HEK293 (cell line): ENCODE data around the gene MSRB3.

ENCODE experiments used
- CTCF ChIA-PET: fragments of 350-600 bp; formaldehyde crosslinking; extraction: SDS; loops from one replicate; lab custom pipeline; 2021; ENCODE audit warnings: antibody characterized with exemption; lab: Yijun Ruan, JAX
- POLR2A ChIA-PET: fragments of 300-600 bp; formaldehyde crosslinking; extraction: SDS; loops from one replicate; lab custom pipeline; 2020; ENCODE audit warnings: antibody characterized with exemption, inconsistent platforms; lab: Yijun Ruan, JAX
- H3K27ac ChIP-seq: fragments of 200-500 bp; sonication (Bioruptor generic); 2 replicates; pipeline ENCODE4 v1.5.1; 2014; ENCODE audit warnings: low read depth, low read length, control low read depth, inconsistent platforms; ENCODE audit errors: extremely low read depth
- H3K36me3 ChIP-seq, 2 experiments: fragments of 200-500 bp in 1 of 2; sonication (Bioruptor generic) in 1 of 2; 1 replicate in 1 of 2; 2 replicates in 1 of 2; pipeline ENCODE4 v1.5.1; 2014 to 2017; ENCODE audit warnings: inconsistent platforms in 2 of 2, low read length in 2 of 2; ENCODE audit not compliant: control insufficient read depth in 2 of 2, insufficient read depth in 1 of 2
- H3K4me1 ChIP-seq: fragments of 200-500 bp; sonication (Bioruptor generic); 2 replicates; pipeline ENCODE4 v1.5.1; 2014; ENCODE audit warnings: mild to moderate bottlenecking, low read length, inconsistent platforms; ENCODE audit not compliant: control insufficient read depth, insufficient read depth
- H3K4me3 ChIP-seq: 2 replicates; pipeline ENCODE4 v1.5.1; 2011; ENCODE audit warnings: low read depth, mild to moderate bottlenecking, control low read depth, low read length, moderate library complexity
- H3K9me3 ChIP-seq: fragments of 200-500 bp; sonication (Bioruptor generic); 2 replicates; pipeline ENCODE4 v1.5.1; 2014; ENCODE audit warnings: low read depth, low read length, inconsistent platforms; ENCODE audit not compliant: control insufficient read depth, insufficient read depth
- ELK4 ChIP-seq: IDR thresholded peaks from 2 replicates; pipeline ENCODE4 v1.6.1; 2011; ENCODE audit warnings: mild to moderate bottlenecking, low read depth, low read length, borderline replicate concordance
- HOXD13 ChIP-seq: sonication (generic); formaldehyde crosslinking; IDR thresholded peaks from 2 replicates; pipeline ENCODE4 v1.8.0; 2022; ENCODE audit warnings: missing genetic modification reagents, borderline replicate concordance
- TCF7L2 ChIP-seq: IDR thresholded peaks from 2 replicates; pipeline ENCODE4 v1.6.1; 2011; ENCODE audit warnings: low read depth, mild to moderate bottlenecking, inconsistent platforms, low read length, moderate library complexity, borderline replicate concordance
- ZBTB20 ChIP-seq: fragments of 450-650 bp; formaldehyde crosslinking; IDR thresholded peaks from 2 replicates; pipeline ENCODE4 v1.5.1; 2016; ENCODE audit warnings: missing biosample characterization, missing genetic modification characterization
- ZFP41 ChIP-seq: fragments of 450-650 bp; formaldehyde crosslinking; IDR thresholded peaks from 2 replicates; pipeline ENCODE4 v1.5.1; 2016; ENCODE audit warnings: missing biosample characterization, missing genetic modification characterization, borderline replicate concordance
- ZNF112 ChIP-seq: fragments of 450-650 bp; formaldehyde crosslinking; IDR thresholded peaks from 2 replicates; pipeline ENCODE4 v1.5.0; 2017; ENCODE audit warnings: missing biosample characterization, missing genetic modification characterization
- ZNF132 ChIP-seq: fragments of 450-650 bp; formaldehyde crosslinking; IDR thresholded peaks from 2 replicates; pipeline ENCODE4 v1.5.1; 2017; ENCODE audit warnings: missing biosample characterization, missing genetic modification characterization, borderline replicate concordance
- ZNF148 ChIP-seq: fragments of 450-650 bp; formaldehyde crosslinking; IDR thresholded peaks from 2 replicates; pipeline ENCODE4 v1.5.0; 2017; ENCODE audit warnings: missing biosample characterization, missing genetic modification characterization, borderline replicate concordance
- ZNF169 ChIP-seq: fragments of 450-650 bp; formaldehyde crosslinking; IDR thresholded peaks from 2 replicates; pipeline ENCODE4 v1.5.1; 2016; ENCODE audit warnings: missing biosample characterization, missing genetic modification characterization
- ZNF2 ChIP-seq: fragments of 450-650 bp; formaldehyde crosslinking; IDR thresholded peaks from 2 replicates; pipeline ENCODE4 v1.5.1; 2016; ENCODE audit warnings: missing biosample characterization, missing genetic modification characterization
- ZNF324 ChIP-seq: fragments of 450-650 bp; formaldehyde crosslinking; IDR thresholded peaks from 2 replicates; pipeline ENCODE4 v1.5.1; 2016; ENCODE audit warnings: missing biosample characterization, missing genetic modification characterization
- ZNF404 ChIP-seq: fragments of 450-650 bp; formaldehyde crosslinking; IDR thresholded peaks from 2 replicates; pipeline ENCODE4 v1.5.1; 2017; ENCODE audit warnings: missing biosample characterization, missing genetic modification characterization
- ZNF416 ChIP-seq: fragments of 450-650 bp; formaldehyde crosslinking; IDR thresholded peaks from 2 replicates; pipeline ENCODE4 v1.5.1; 2016; ENCODE audit warnings: missing biosample characterization, missing genetic modification characterization
- ZNF513 ChIP-seq: fragments of 450-650 bp; IDR thresholded peaks from 2 replicates; pipeline ENCODE4 v1.5.1; 2018; ENCODE audit warnings: missing biosample characterization, missing genetic modification characterization
- ZNF514 ChIP-seq: fragments of 450-650 bp; formaldehyde crosslinking; IDR thresholded peaks from 2 replicates; pipeline ENCODE4 v1.5.1; 2016; ENCODE audit warnings: missing biosample characterization, missing genetic modification characterization
- ZNF624 ChIP-seq: fragments of 450-650 bp; formaldehyde crosslinking; IDR thresholded peaks from 2 replicates; pipeline ENCODE4 v1.5.1; 2017; ENCODE audit warnings: missing biosample characterization, missing genetic modification characterization
- ZNF629 ChIP-seq: fragments of 450-650 bp; formaldehyde crosslinking; IDR thresholded peaks from 2 replicates; pipeline ENCODE4 v1.5.1; 2017; ENCODE audit warnings: missing biosample characterization, missing genetic modification characterization
- ZSCAN16 ChIP-seq: fragments of 450-650 bp; formaldehyde crosslinking; IDR thresholded peaks from 2 replicates; pipeline ENCODE4 v1.5.1; 2016; ENCODE audit warnings: missing biosample characterization, missing genetic modification characterization
- ZSCAN4 ChIP-seq: fragments of 450-650 bp; formaldehyde crosslinking; IDR thresholded peaks from 2 replicates; pipeline ENCODE4 v1.5.1; 2017; ENCODE audit warnings: missing biosample characterization, missing genetic modification characterization

MSRB3 gene

GRCh38 chr12:65446901-65447300 is 168.4 kb downstream of the MSRB3 start:
- ChIA-PET CTCF (interaction anchor here (0.5 kb wide), 1 partner anchor 1847 kb away, joined by 3 read pairs; no protein-coding TSS in a partner anchor), POLR2A (no interaction called here)
- no peak overlapping the region for H3K27ac ChIP-seq
- 0 out of 2 replicates have a peak, but pooled peaks cover 3% of the 10 kb centered on the region for H3K4me1 ChIP-seq
- no peaks in the 10 kb centered on the region for H3K9me3 ChIP-seq
- no peak for TF ChIP-seq ELK4
- no peaks in the 10 kb centered on the region for H3K36me3 ChIP-seq
- no peak overlapping the region for H3K4me3 ChIP-seq

- Histone ChIP-seq H3K9me3 (no peaks in the 10 kb centered on the region), H3K36me3 (no peaks in the 10 kb centered on the region), H3K27ac (no peak overlapping the region), H3K4me3 (no peak overlapping the region), H3K4me1 (0 out of 2 replicates have a peak, but pooled peaks cover 3% of the 10 kb centered on the region)
- ChIA-PET POLR2A (no interaction called here), CTCF (no interaction called here)
- TF ChIP-seq ZSCAN16 (tag by site-specific recombination), result no peak
- TF ChIP-seq ZNF2 (tag by site-specific recombination), result no peak
- TF ChIP-seq ZNF629 (tag by site-specific recombination), result no peak
- TF ChIP-seq ZNF624 (tag by site-specific recombination), result no peak
- TF ChIP-seq ZNF324 (tag by site-specific recombination), result no peak
- no peak for TF ChIP-seq HOXD13
- no peak for TF ChIP-seq ZNF513 (tag by site-specific recombination)
- TF ChIP-seq ZNF416, result no peak
- no peak for TF ChIP-seq ZNF514 (tag by site-specific recombination)
- no peak for TF ChIP-seq TCF7L2
- no peak for TF ChIP-seq ZFP41 (tag by site-specific recombination)
- no peak for TF ChIP-seq ZNF112
- TF ChIP-seq ZNF148 (tag by site-specific recombination), result no peak
- no peak for TF ChIP-seq ZNF132 (tag by site-specific recombination)
- no peak for TF ChIP-seq ZNF169 (tag by site-specific recombination)
- TF ChIP-seq ZNF404 (tag by site-specific recombination), result no peak
- no peak for TF ChIP-seq ZSCAN4 (tag by site-specific recombination)
- no peak; the same call in 1 of the 2 replicates for TF ChIP-seq ZBTB20
These were observed 170.9 kb downstream of the MSRB3 start for GRCh38 chr12:65449400-65449799.
